IMR-90 (cell line): ENCODE data around the gene AQP9. TPM values are rescaled to one million over a fixed set of nuclear protein-coding genes. Genes with fewer than 3 reads are reported as not detected.

Source experiments
- ATAC-seq: fragments of 200-7000 bp; cut with Tn5 transposase; 2 replicates; pipeline ENCODE4 v1.9.1; 2020; ENCODE audit warnings: low read depth, mild to moderate bottlenecking, moderate library complexity
- BruUV-seq: library from RNA; stranded (reverse); fragments of 400-500 nt; replicated peaks from 2 replicates; lab custom pipeline; 2021; lab: Mats Ljungman, UMichigan
- CTCF ChIA-PET: fragments of 300-600 bp; formaldehyde crosslinking; extraction: SDS; loops from one replicate; lab custom pipeline; 2021; ENCODE audit warnings: antibody characterized with exemption; lab: Yijun Ruan, JAX
- POLR2A ChIA-PET: fragments of 300-600 bp; sonication (Branson Sonifier 250); formaldehyde crosslinking; loops from one replicate; lab custom pipeline; 2022; ENCODE audit warnings: antibody characterized with exemption; ENCODE audit not compliant: unreplicated experiment; lab: Charles Lee
- DNase-seq: peaks from one replicate; pipeline ENCODE4 v3.0.0; 2013
- H2AFZ ChIP-seq: replicated peaks from 2 replicates; pipeline ENCODE3; 2013; ENCODE audit warnings: low read length, mild to moderate bottlenecking; ENCODE audit not compliant: poor library complexity
- H2AK5ac ChIP-seq: 2 replicates; pipeline ENCODE4 v1.6.1; 2013; ENCODE audit warnings: low read depth, low read length, inconsistent platforms
- H2AK9ac ChIP-seq: replicated peaks from 2 replicates; pipeline ENCODE3; 2013; ENCODE audit warnings: mild to moderate bottlenecking, low read depth, low read length, moderate library complexity; ENCODE audit not compliant: poor library complexity
- H2BK120ac ChIP-seq: 2 replicates; pipeline ENCODE4 v1.6.1; 2013; ENCODE audit warnings: low read depth, low read length, inconsistent platforms
- H2BK15ac ChIP-seq: 3 replicates; pipeline ENCODE4 v1.6.1; 2013; ENCODE audit warnings: low read depth, low read length, inconsistent platforms
- H2BK20ac ChIP-seq: 2 replicates; pipeline ENCODE4 v1.6.1; 2013; ENCODE audit warnings: low read depth, mild to moderate bottlenecking, inconsistent platforms, low read length, moderate library complexity
- H2BK5ac ChIP-seq: 2 replicates; pipeline ENCODE4 v1.6.1; 2013; ENCODE audit warnings: mild to moderate bottlenecking, low read depth, low read length, inconsistent platforms; ENCODE audit not compliant: poor library complexity, severe bottlenecking
- H3K14ac ChIP-seq: replicated peaks from 2 replicates; pipeline ENCODE4 v1.6.1; 2013; ENCODE audit warnings: low read depth, low read length, inconsistent platforms
- H3K18ac ChIP-seq: 2 replicates; pipeline ENCODE4 v1.6.1; 2013; ENCODE audit warnings: low read depth, low read length, control low read depth
- H3K23ac ChIP-seq: 2 replicates; pipeline ENCODE4 v1.6.1; 2013; ENCODE audit warnings: low read depth, low read length, inconsistent platforms
- H3K27ac ChIP-seq: 2 replicates; pipeline ENCODE4 v1.5.1; 2013; ENCODE audit warnings: mild to moderate bottlenecking, control low read depth, low read length; ENCODE audit not compliant: insufficient read depth
- H3K27me3 ChIP-seq: 2 replicates; pipeline ENCODE4 v1.6.1; 2013; ENCODE audit warnings: low read length; ENCODE audit not compliant: control insufficient read depth, insufficient read depth
- H3K36me3 ChIP-seq: 2 replicates; pipeline ENCODE4 v1.6.1; 2013; ENCODE audit warnings: low read length, mixed read lengths; ENCODE audit not compliant: control insufficient read depth, insufficient read depth
- H3K4ac ChIP-seq: 2 replicates; pipeline ENCODE4 v1.6.1; 2013; ENCODE audit warnings: low read depth, low read length, inconsistent platforms
- H3K4me1 ChIP-seq: 2 replicates; pipeline ENCODE4 v1.6.1; 2013; ENCODE audit warnings: low read length, mixed read lengths; ENCODE audit not compliant: control insufficient read depth, insufficient read depth
- H3K4me2 ChIP-seq: 2 replicates; pipeline ENCODE4 v1.6.1; 2013; ENCODE audit warnings: low read depth, mild to moderate bottlenecking, control low read depth, low read length, moderate library complexity
- H3K4me3 ChIP-seq: 2 replicates; pipeline ENCODE4 v1.5.1; 2013; ENCODE audit warnings: low read depth, mild to moderate bottlenecking, control low read depth, low read length, moderate library complexity; ENCODE audit not compliant: insufficient read depth
- H3K56ac ChIP-seq: 2 replicates; pipeline ENCODE4 v1.6.1; 2013; ENCODE audit warnings: low read length, inconsistent platforms; ENCODE audit not compliant: insufficient read depth; ENCODE audit errors: extremely low read depth
- H3K79me1 ChIP-seq, 2 experiments: 2 replicates each; pipeline ENCODE4 v1.6.1; 2013; ENCODE audit warnings: low read length in 2 of 2, inconsistent platforms in 1 of 2, low read depth in 1 of 2
- H3K9ac ChIP-seq: 2 replicates; pipeline ENCODE4 v1.6.1; 2013; ENCODE audit warnings: low read depth, low read length, control low read depth
- H3K9me1 ChIP-seq: 2 replicates; pipeline ENCODE4 v1.6.1; 2013; ENCODE audit warnings: low read length, inconsistent platforms; ENCODE audit not compliant: insufficient read depth
- H3K9me3 ChIP-seq: 2 replicates; pipeline ENCODE4 v1.6.1; 2013; ENCODE audit warnings: low read length; ENCODE audit not compliant: control insufficient read depth, insufficient read depth
- H4K20me1 ChIP-seq: 2 replicates; pipeline ENCODE4 v1.6.1; 2013; ENCODE audit warnings: low read length, inconsistent platforms; ENCODE audit not compliant: insufficient read depth
- H4K5ac ChIP-seq: 2 replicates; pipeline ENCODE4 v1.6.1; 2013; ENCODE audit warnings: mild to moderate bottlenecking, low read depth, low read length, control low read depth
- H4K8ac ChIP-seq, 2 experiments: 2 replicates each; pipeline ENCODE4 v1.6.1; 2013; ENCODE audit warnings: low read depth in 2 of 2, low read length in 2 of 2, control low read depth in 1 of 2, inconsistent platforms in 1 of 2
- H4K91ac ChIP-seq: 2 replicates; pipeline ENCODE4 v1.6.1; 2013; ENCODE audit warnings: low read depth, low read length, inconsistent platforms; ENCODE audit not compliant: insufficient read depth
- BHLHE40 ChIP-seq: fragments of 150-350 bp; IDR thresholded peaks from 2 replicates; pipeline ENCODE4 v1.6.1; 2016; ENCODE audit warnings: mild to moderate bottlenecking, low read depth, low read length
- CEBPB ChIP-seq: IDR thresholded peaks from 2 replicates; pipeline ENCODE4 v1.6.1; 2012; ENCODE audit warnings: low read depth, low read length, improper control_type of control experiment
- CHD1 ChIP-seq: IDR thresholded peaks from 2 replicates; pipeline ENCODE4 v1.6.1; 2012; ENCODE audit warnings: low read depth, low read length, improper control_type of control experiment
- CTCF ChIP-seq: conservative IDR thresholded peaks from 2 replicates; pipeline ENCODE4 v1.5.1; 2012; ENCODE audit warnings: mild to moderate bottlenecking, low read depth, low read length, improper control_type of control experiment
- NFE2L2 ChIP-seq: fragments of 150-350 bp; IDR thresholded peaks from 2 replicates; pipeline ENCODE4 v1.6.1; 2016; ENCODE audit warnings: low read depth, mild to moderate bottlenecking, low read length
- RCOR1 ChIP-seq: IDR thresholded peaks from 2 replicates; pipeline ENCODE4 v1.6.1; 2012; ENCODE audit warnings: mild to moderate bottlenecking, low read length, improper control_type of control experiment; ENCODE audit not compliant: insufficient replicate concordance
- SMC3 ChIP-seq: fragments of 150-350 bp; IDR thresholded peaks from 2 replicates; pipeline ENCODE4 v1.6.1; 2016; ENCODE audit warnings: low read depth, mild to moderate bottlenecking, antibody characterized with exemption, low read length, moderate library complexity
- dilution Hi-C: fragments of 300-500 bp; cut with HindIII; formaldehyde crosslinking; loops from one replicate; pipeline ENCODE4 v1.14.3; 2018; ENCODE audit warnings: low sequenced_read_pairs; ENCODE audit not compliant: unreplicated experiment
- in situ Hi-C: fragments of 300-500 bp; cut with MboI; formaldehyde crosslinking; loops from 3 replicates; pipeline ENCODE4 v1.14.3; 2019; ENCODE audit warnings: low sequenced_read_pairs, inconsistent platforms, mixed read lengths
- intact Hi-C: fragments of 100-400 bp; cut with micrococcal nuclease; formaldehyde crosslinking; loops from 2 replicates; pipeline ENCODE4 v1.10.0; 2022
- polyA plus RNA-seq, 3 experiments: library from polyadenylated mRNA; depleted of rRNA; stranded (reverse); fragments of >200 nt; gene quantifications; 2 replicates each; pipeline ENCODE4 v1.2.3, GENCODE V29; 2012; ENCODE audit warnings: low replicate concordance in 1 of 3
- total RNA-seq: library from RNA; depleted of rRNA; stranded (reverse); fragments of >200 nt; gene quantifications from 2 replicates; pipeline ENCODE4 v1.2.3, GENCODE V29; 2012

AQP9 gene
- total and polyA plus RNA-seq, 2 of the 4 experiments (the other 2 are of a cell fraction) = not detected

GRCh38 chr15:58201516-58201915 lies 63.3 kb downstream of the AQP9 start:
- POLR2A ChIA-PET = no interaction called here
- H3K27ac ChIP-seq = no peak overlapping the region

More at GRCh38 chr15:58201516-58201915, 63.3 kb downstream of the AQP9 start:
- Histone ChIP-seq H2AK5ac (no peak overlapping the region), H3K56ac (no peak overlapping the region), H3K9me3 (no peaks in the 10 kb centered on the region), H3K9me1 (0 out of 2 replicates have a peak, but pooled peaks cover 2% of the 10 kb centered on the region), H3K4me2 (no peak overlapping the region), H2BK20ac (no peak overlapping the region), H3K4ac (no peak overlapping the region), H3K4me1 (peaks cover 5% of the 10 kb centered on the region), H2AFZ (no peak overlapping the region), H2BK5ac (no peak overlapping the region), H3K9ac (no peak overlapping the region), H2AK9ac (no peak overlapping the region), H3K18ac (no peak overlapping the region; the same call in 1 of the 2 replicates), H4K8ac (no peak overlapping the region), H3K27me3 (no peaks in the 10 kb centered on the region), H4K20me1 (no peaks in the 10 kb centered on the region), H3K14ac (no peak overlapping the region), H3K4me3 (no peak overlapping the region), H4K5ac (no peak overlapping the region; the same call in 1 of the 2 replicates), H3K79me1 (no peaks in the 10 kb centered on the region), H3K36me3 (no peaks in the 10 kb centered on the region), H3K23ac (no peak overlapping the region), H2BK120ac (0 out of 2 replicates have a peak overlapping the region, but pooled peaks have one; percentile 19), H4K91ac (no peak overlapping the region), H2BK15ac (no peak overlapping the region)
- CTCF ChIA-PET = no interaction called here
- BruUV-seq = no TSS peak
- dilution Hi-C loops = no loop called here
- TF ChIP-seq RCOR1 = no peak
- no peak for TF ChIP-seq CHD1
- TF ChIP-seq NFE2L2 = no peak
- no peak for TF ChIP-seq CEBPB
- TF ChIP-seq CTCF = no peak
- no peak for TF ChIP-seq BHLHE40
- TF ChIP-seq SMC3 = no peak
- intact Hi-C loops = no loop called here
- in situ Hi-C loops = loop anchor here (25.0 kb wide), 1 partner anchor 1286 kb away; no protein-coding TSS in a partner anchor
- DNase-seq = peak; percentile 45
- ATAC-seq = no peak
